ENCODE measurements around the gene TANGO2. TPM values are rescaled to one million over a fixed set of nuclear protein-coding genes. Genes with fewer than 3 reads are reported as not detected.

The TANGO2 gene
- total and polyA plus RNA-seq, 9 of the 15 experiments (the other 6 are each of a cell fraction or from before 2014, with no cell fraction given), result 15.5 to 94.9 (median 70.1) TPM

- TF ChIP-seq ELK1 (CRISPR knock-in tag; IDR thresholded peaks at IDR 0.05), result no peak
- TF ChIP-seq MAZ (CRISPR knock-in tag; conservative IDR thresholded peaks at IDR 0.05 in 1 of 2, IDR thresholded peaks at IDR 0.05 in 1 of 2), result peak in 1 of 2 experiments; percentile 99; a peak in 2 of 4 replicates
- TF ChIP-seq ZNF444 (CRISPR knock-in tag; IDR thresholded peaks at IDR 0.05), result peak; percentile 94
- no peak for TF ChIP-seq NUFIP1 (IDR thresholded peaks at IDR 0.05; ENCODE audit: partially characterized antibody)
- TF ChIP-seq NCOA6 (IDR thresholded peaks at IDR 0.05), result no peak
- peak in 1 of 2 experiments; percentile 96; a peak in 2 of 4 replicates for TF ChIP-seq TEAD1 (CRISPR knock-in tag; IDR thresholded peaks at IDR 0.05)
- TF ChIP-seq MXI1 (IDR thresholded peaks at IDR 0.05; ENCODE audit: low read depth, low read length), result peak; percentile 99
- no peak for TF ChIP-seq KDM5B (IDR thresholded peaks at IDR 0.05; ENCODE audit: insufficient replicate concordance, low read depth, low read length)
- TF ChIP-seq LEF1 (IDR thresholded peaks at IDR 0.05), result no peak
- TF ChIP-seq ZNF740 (CRISPR knock-in tag; IDR thresholded peaks at IDR 0.05), result no peak
- 0 out of 4 replicates have a peak, but pooled peaks of 1 of the 2 experiments have one; percentile 21 for TF ChIP-seq ZNF740 (tag; IDR thresholded peaks at IDR 0.05)
- peak; percentile 50; the same call in 1 of the 2 replicates for TF ChIP-seq RFX5 (IDR thresholded peaks at IDR 0.05; ENCODE audit: low read depth, low read length)
- peak in 1 of 3 experiments; percentile 70 for TF ChIP-seq YY1 (IDR thresholded peaks at IDR 0.05; ENCODE audit: borderline replicate concordance in 1 of 3, control insufficient read depth in 1 of 3, extremely low read depth in 1 of 3, insufficient read depth in 3 of 3, insufficient read length in 1 of 3, insufficient replicate concordance in 2 of 3, low read depth in 1 of 3, low read length in 2 of 3)
- TF ChIP-seq WHSC1 (IDR thresholded peaks at IDR 0.05; ENCODE audit: low read length), result no peak
- TF ChIP-seq E2F5 (CRISPR knock-in tag; IDR thresholded peaks at IDR 0.05), result no peak
- peak; percentile 77; the same call in 1 of the 2 replicates for TF ChIP-seq ZNF311 (CRISPR knock-in tag; IDR thresholded peaks at IDR 0.05)
- peak in 1 of 2 experiments; percentile 89; a peak in 2 of 4 replicates for TF ChIP-seq UBTF (IDR thresholded peaks at IDR 0.05; ENCODE audit: borderline replicate concordance in 1 of 2, low read depth in 2 of 2, low read length in 2 of 2)
- TF ChIP-seq HNRNPH1 (optimal IDR thresholded peaks at IDR 0.05; ENCODE audit: low read depth, low read length), result no peak
- TF ChIP-seq RFX7 (CRISPR knock-in tag; IDR thresholded peaks at IDR 0.05), result 0 out of 2 replicates have a peak, but pooled peaks have one; percentile 58
Measured at GRCh38 chr22:20025401-20026203, 4.7 kb downstream of the TANGO2 start (continued).

Measured in K562 (cell line).